Left renal pelvis (tissue), 4 donors: ENCODE data around the gene CHRDL2. TPM values are rescaled to one million over a fixed set of nuclear protein-coding genes. Genes with fewer than 3 reads are reported as not detected.
"Not testable (repeated sequence)": the region's sequence is repeated elsewhere in the genome, so short reads cannot be mapped to it uniquely, and the experiment has no call there.

Experiments
- DNase-seq, 4 donors: peaks; one replicate each; pipeline ENCODE4 v3.0.0-alpha.2; 2013; ENCODE audit warnings: low read depth in 4 of 4, low spot score in 3 of 4
- polyA plus RNA-seq, 4 donors: library from polyadenylated mRNA; unstranded; fragments of 120-200 nt; gene quantifications; one replicate each; pipeline ENCODE4 v1.2.1, GENCODE V29; 2013; ENCODE audit not compliant: insufficient read length in 4 of 4

The CHRDL2 gene
- polyA plus RNA-seq, 4 donors, result 0.10 to 1.00 (median 0.40) TPM

GRCh38 chr11:74673693-74674360, 57.4 kb downstream of the CHRDL2 start:
- DNase-seq, result no peak

- no peak for DNase-seq
These were observed 58.1 kb downstream of the CHRDL2 start for GRCh38 chr11:74672956-74673692.

GRCh38 chr11:74672332-74672955, 58.8 kb downstream of the CHRDL2 start:
- DNase-seq, result no peak

GRCh38 chr11:74671520-74672196, 59.6 kb downstream of the CHRDL2 start:
- DNase-seq, result no peak

DNA sequence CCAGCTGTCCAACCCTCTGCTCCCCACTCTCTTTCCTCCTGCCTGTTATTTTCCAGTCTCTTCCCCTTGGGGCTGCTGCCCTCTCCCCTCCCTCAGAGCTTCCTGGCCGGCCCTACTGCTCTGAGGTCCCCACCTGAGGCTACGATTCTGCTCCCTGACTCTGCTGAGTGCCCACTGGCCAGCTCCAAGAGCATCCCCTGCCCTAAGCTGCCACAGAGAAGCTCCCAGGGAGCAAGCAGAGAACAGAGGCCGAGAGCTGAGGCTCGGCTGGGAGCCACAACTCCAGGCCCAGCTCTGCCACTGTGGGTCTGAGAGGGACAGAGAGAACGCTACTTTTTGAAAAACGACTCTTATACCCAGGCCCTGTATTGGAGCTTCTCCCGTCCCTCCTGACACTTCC, 61.1 kb downstream of the CHRDL2 start:
- DNase-seq, result no peak

DNA sequence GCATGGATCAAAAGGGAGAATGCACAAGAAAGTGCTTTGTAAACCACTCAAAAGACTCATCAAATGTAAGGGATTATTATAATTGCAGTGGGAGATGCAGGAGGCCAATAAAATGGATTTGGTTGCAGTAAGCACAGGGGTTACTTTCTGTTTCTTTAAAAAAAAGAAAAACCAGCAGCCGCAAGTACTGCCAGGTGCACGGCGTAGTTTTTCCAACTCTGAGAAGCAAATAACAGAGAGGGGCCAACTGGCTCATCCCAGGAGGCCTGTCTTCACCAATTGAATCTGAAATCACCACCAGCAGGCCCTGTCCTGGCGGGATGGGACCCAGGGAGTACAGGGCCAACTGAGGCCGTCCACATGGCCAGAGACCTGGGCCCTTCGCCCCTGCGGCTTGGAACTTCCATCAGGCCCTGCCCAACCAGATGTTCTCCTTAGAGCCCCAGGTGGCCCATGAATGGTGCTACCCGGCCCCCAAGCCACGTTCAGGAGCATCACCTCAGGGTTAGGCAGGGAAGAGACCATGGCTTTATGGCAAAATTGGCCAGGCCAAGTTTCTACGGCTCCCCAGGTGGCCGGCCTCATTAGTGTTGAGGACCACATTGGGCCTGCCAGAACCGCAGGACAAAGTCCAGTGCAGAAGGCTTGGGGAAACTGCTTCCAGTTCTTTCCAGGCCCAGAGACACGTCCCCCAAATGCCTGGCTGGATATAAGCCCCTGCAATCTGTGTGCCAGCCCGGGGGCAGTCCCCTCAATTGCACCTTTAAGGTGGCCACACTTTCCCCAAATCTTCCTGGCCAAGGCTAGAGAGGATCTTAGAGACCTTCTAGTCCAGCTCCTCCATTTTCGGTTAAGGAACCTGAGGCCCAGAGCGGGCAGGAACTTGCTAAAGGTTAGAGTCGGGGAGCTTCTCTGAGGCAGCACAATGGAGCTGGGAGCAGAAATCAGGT, 61.7 kb downstream of the CHRDL2 start:
- DNase-seq, result no peak

DNA sequence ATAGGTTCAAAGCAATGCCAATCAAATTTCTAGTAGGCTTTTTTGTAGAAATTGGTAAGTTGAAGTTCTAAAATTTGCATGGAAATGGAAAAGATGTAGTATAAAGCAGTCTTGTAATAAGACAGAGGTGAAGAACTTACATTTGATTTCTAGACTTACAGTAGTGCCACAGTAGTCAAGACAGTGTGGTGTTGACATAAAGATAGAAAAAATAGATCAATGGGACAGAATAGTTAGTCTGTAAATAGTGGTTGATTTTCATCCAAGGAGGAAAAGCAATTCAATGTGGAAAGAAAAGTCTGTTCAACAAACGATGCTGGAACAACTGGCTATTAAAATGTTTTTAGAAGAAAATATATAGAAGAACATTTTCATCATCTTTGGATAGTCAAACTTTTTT, 67.9 kb downstream of the CHRDL2 start:
- no peak for DNase-seq

DNA sequence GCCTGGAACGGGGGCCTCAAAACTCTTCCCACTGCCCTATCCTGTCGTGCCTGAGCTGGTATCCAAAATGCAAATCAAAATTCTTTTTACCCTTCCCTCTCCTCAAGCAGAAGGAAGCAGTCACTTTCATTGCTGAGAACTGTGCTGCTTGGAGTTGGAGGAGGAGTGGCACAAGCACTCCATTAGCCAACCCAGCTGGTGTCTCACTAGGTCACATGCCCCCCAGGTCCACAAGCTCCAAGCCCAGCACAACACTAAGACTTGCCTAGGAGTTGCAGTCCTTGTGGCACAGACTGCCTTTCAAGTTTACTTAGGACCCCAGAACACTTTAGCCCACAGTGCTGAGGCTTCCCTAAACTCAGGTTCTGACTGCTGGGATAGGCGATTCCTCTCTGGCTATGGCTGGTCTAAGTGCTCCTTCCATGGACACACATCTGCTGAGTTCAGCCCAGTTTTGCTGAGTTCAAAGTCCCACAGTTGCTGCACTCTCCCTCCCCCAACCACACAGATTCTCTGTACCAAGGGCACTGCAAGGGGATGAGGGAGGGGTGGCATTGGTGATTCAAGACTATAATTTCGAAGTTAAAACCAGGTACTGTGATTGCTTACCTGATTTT, 68.6 kb downstream of the CHRDL2 start:
- DNase-seq, result no peak

- not testable (repeated sequence) for DNase-seq
These were observed 72.1 kb downstream of the CHRDL2 start for GRCh38 chr11:74659124-74659523.

DNA sequence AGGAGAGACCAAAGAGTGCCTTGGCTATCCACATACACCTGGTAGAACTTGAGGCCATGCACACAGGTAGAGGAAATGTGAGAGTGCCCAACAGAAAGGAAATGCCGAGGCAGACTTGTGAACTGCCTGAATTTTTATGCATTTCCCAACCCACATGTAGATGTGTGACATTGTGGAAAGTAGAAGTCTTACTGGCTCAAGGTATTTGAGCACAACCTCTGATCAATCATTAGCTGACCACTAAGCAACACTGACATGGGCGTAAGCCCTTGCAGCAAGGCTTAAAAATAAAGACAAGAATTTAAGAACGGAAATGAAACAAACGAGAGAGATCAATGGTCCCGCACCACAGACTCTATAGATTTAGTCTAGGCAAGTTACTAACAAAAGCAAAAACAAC, 76.2 kb downstream of the CHRDL2 start:
- no peak for DNase-seq

DNA sequence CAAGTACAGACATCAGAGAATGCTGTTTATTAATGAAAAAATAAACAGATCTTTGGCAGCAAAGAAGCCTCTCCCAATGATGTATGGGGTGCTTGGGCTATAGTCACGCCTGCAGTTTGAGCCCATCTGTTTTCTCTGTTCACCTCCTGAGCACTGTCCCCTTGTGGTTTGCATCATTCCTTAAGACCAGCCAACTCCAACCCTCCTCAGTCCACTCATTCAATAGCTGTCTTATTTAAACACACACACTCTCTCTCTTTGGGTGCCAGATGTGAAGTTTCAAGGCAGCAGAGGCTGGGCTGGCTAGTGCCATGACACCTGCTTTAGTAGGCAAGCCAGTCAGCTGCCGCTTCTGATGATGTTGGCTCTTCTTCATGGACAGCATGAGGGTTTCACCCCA, 80.7 kb downstream of the CHRDL2 start:
- no peak for DNase-seq

GRCh38 chr11:74648894-74649293, 82.3 kb downstream of the CHRDL2 start:
- no peak for DNase-seq

DNA sequence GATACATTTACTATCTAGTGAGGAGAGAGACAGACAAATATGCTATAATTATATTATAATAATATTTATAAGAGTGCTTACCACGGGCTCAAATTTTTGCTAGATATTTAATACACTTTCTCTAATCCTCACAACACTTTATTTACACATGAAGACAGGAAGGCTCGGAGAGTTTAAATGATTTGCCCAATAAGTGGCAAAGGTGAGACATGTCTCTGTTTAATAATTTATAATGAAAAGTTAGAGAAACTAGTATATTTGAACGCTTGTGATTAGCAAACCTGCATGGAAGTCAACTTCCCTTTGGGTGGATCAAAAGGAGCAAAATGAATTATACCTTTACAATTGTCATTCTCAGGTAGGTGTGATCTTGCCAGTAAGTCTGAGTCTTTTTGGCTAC, 83.4 kb downstream of the CHRDL2 start:
- DNase-seq, result no peak

DNA sequence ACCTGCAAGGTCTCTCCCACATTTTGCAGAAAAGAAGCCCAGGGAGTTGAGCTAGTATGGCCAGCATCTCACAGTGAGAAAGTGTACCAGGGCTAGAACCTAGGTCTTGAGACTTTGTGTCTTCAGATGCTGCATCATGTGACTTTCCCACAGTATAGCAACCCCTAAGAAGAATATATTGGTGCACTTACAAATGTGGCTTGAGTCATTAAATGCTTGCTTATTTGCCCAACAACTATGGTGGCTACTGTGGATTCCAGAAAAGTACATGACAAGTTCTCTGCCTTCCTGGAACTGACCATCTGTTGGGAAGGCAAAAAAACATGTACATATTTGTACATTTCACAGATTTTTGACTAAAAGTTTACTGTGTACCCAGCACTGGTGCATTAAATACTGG, 83.8 kb downstream of the CHRDL2 start:
- DNase-seq, result no peak

DNA sequence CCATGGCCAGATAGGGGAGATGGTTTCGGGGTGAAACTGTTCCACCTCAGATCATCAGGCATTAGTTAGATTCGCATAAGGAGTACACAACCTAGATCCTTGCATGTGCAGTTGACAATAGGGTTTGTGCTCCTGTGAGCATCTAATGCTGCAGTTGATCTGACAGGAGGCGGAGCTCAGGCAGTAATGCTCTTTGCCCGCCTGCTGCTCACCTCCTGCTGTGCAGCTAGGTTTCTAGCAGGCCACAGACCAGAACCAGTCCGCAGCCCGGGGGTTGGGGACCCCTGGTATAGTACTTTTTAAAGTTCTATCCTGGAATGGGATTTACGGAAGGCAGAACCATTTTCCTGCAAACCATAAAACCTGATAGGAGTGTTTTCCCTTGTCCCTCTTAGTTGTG, 84.3 kb downstream of the CHRDL2 start:
- DNase-seq, result no peak

Other genes with a start within 250 kb of the CHRDL2 start
- 1 to 10 TPM; 3.1 to 9.2 (median 8.8) TPM for gene LIPT2, start 237.7 kb downstream of the CHRDL2 start, polyA plus RNA-seq
- 10 to 100 TPM; 24.3 to 36.1 (median 35.2) TPM for gene POLD3, start 138.8 kb downstream of the CHRDL2 start, polyA plus RNA-seq
- 10 to 100 TPM; 18.9 to 19.4 (median 19.1) TPM for gene RNF169, start 17.4 kb upstream of the CHRDL2 start, polyA plus RNA-seq
- gene XRRA1, start 217.7 kb upstream of the CHRDL2 start, polyA plus RNA-seq, result 10 to 100 TPM in 3 of 4 donors, 1 to 10 TPM in 1; 9.5 to 16.9 (median 13.3) TPM
- gene SPCS2, start 217.8 kb upstream of the CHRDL2 start, polyA plus RNA-seq, result 100 to 1,000 TPM; 194 to 295 (median 230) TPM